Subcutaneous adipose tissue (tissue), 4 donors: ENCODE data around the gene OSBPL3. TPM values are rescaled to one million over a fixed set of nuclear protein-coding genes. Genes with fewer than 3 reads are reported as not detected.

Experiments used
- CTCF ChIP-seq: fragments of 450-650 bp; IDR thresholded peaks from one replicate; pipeline ENCODE4 v1.5.1; 2016; ENCODE audit warnings: low read depth, mild to moderate bottlenecking, control low read depth, antibody characterized with exemption, moderate library complexity
- total RNA-seq, 4 donors: library from RNA; depleted of rRNA; stranded (reverse); fragments of >200 nt; gene quantifications; one replicate each; pipeline ENCODE4 v1.1.0, GENCODE V29; 2016

Gene OSBPL3
- total RNA-seq, 4 donors from 2014 or later, result 4.9 to 33.1 (median 9.4) TPM

DNA sequence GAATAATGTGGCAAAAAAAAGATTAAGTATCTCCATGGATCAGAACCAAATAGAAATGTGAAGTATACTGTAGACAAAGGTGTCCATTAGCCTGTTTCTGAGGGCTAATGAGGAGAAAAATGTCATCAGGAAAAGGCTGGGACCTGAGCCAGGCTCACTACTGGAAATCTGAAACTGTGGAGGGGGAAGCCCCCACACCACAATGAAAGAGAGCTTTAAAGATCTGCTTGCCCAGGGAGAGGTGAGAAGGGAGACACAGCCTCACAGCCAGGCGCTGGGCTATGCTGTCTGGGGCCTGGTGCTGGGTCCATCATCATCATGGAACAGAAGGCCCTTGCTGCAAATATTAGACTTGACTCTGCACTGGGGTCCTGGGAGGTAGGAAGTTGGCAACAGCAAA is 90.4 kb downstream of the OSBPL3 start:
- no peak for TF ChIP-seq CTCF

DNA sequence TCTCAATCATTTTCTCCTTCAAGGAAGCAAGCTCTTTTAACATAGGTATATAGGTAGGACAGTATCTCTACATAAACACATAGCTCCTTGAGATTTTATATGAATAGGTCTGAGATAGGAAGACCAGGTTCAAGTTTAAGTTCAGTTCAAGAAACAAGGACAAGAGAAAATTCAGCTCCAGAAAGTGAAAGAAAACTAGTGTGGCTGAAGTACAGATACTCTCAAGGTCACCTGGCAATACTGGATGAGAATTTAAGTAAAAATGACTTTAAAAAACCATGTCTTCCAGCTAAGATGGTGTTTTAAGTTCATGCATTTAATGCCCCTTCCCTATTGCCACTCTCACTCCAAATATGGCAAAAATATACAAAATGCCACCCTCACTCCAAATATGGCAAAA is 91.3 kb downstream of the OSBPL3 start:
- TF ChIP-seq CTCF, result no peak

- no peak for TF ChIP-seq CTCF
Measured at GRCh38 chr7:24885716-24886115, 94.3 kb downstream of the OSBPL3 start.

DNA sequence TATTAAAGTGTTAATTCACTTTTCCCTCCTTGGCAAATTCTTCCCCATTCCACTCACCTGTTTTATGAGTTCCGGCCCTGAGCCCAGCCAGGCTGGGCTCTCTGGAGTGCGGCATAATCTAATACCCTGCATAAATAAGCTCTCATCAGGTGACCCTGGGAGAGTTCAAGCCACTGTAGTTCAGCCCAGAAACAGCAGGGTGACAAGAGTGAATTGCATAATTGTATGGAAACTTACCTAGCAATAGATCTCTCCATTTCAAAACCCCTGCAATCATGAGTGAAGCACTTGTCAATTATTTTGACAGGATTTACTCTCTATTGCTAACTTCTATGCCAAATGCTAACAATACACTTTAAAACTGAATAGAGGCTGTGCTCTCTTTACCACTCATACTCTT is 94.7 kb downstream of the OSBPL3 start:
- no peak for TF ChIP-seq CTCF

DNA sequence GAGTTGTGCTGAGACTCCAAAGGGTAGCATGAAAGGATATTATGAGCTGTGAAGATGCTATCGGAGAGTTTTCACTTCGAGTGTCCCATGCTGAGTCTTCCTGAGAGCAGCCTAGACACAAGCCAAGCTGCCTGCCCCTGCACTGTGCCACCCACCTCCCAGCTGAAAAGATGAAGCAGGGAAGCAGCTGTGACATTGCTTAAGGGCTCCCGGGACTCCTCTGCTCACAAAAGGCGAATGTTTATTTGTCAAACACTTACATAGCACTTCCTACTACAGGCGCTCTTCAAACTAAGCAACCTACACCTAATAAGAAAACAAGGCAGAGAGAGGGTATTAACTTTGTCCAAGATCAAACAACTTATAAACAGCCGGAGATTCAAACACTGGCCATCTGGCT is 95.6 kb downstream of the OSBPL3 start:
- no peak for TF ChIP-seq CTCF

GRCh38 chr7:24883622-24884013 is 96.4 kb downstream of the OSBPL3 start:
- TF ChIP-seq CTCF, result no peak

DNA sequence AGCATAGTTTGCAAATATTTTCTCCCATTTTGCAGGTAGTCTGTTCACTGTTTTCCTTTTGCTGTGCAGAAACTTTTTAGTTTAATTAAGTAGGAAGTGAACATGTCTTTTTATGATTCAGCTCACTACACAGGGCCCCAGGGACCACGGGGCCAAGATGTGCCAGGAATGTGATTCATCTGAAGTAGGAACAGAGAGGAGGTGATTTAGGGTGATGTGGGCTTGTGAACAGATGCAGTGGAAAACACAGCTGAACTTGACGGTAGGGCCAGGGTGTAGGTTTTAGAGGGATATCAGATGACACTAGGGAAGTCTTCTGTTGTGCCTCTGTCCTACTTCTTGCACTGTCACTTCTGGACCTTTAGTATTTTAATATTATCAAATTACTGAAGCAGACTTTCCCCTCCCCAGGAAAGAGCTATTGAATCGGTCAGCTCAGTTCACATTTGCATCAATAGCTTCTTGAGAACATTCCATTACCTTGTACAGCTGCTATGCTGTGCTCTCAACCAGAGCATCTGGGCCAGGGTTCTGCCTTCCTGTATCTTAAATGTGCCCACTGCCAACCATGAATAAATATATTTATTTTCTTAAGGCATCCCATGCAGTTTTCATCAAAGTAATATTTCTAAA is 96.9 kb downstream of the OSBPL3 start:
- no peak for TF ChIP-seq CTCF

GRCh38 chr7:24881623-24882022 is 98.4 kb downstream of the OSBPL3 start:
- no peak for TF ChIP-seq CTCF
